Subcutaneous adipose tissue (tissue), 4 donors: ENCODE measurements around the gene POLR2L. TPM values are rescaled to one million over a fixed set of nuclear protein-coding genes. Genes with fewer than 3 reads are reported as not detected.

Source experiments
- CTCF ChIP-seq: fragments of 450-650 bp; IDR thresholded peaks from one replicate; pipeline ENCODE4 v1.5.1; 2016; ENCODE audit warnings: low read depth, mild to moderate bottlenecking, control low read depth, antibody characterized with exemption, moderate library complexity
- total RNA-seq, 4 donors: library from RNA; depleted of rRNA; stranded (reverse); fragments of >200 nt; gene quantifications; one replicate each; pipeline ENCODE4 v1.1.0, GENCODE V29; 2016

Gene POLR2L
- total RNA-seq, 4 donors from 2014 or later: 80.7 to 158 (median 117) TPM

GRCh38 chr11:827146-827896 is 15.0 kb downstream of the POLR2L start:
- TF ChIP-seq CTCF: no peak

GRCh38 chr11:826836-827145 is 15.5 kb downstream of the POLR2L start:
- TF ChIP-seq CTCF: no peak

- no peak for TF ChIP-seq CTCF
Observed at GRCh38 chr11:826227-826621, 16.1 kb downstream of the POLR2L start.

GRCh38 chr11:825366-826226 is 16.7 kb downstream of the POLR2L start:
- no peak for TF ChIP-seq CTCF

- no peak for TF ChIP-seq CTCF
Observed at GRCh38 chr11:824942-825341, 17.4 kb downstream of the POLR2L start.

- TF ChIP-seq CTCF: no peak
Observed at GRCh38 chr11:824292-824880, 17.9 kb downstream of the POLR2L start.
